Lower leg skin (tissue), 3 donors: ENCODE data around the gene TBC1D32.
"Not testable (repeated sequence)": the region's sequence is repeated elsewhere in the genome, so short reads cannot be mapped to it uniquely, and the experiment has no call there.

Experiments used
- POLR2A ChIP-seq, 2 donors: fragments of 450-650 bp; IDR thresholded peaks; one replicate each; pipeline ENCODE4 v1.6.1; 2016 to 2017; ENCODE audit warnings: antibody characterized with exemption in 2 of 2, mild to moderate bottlenecking in 1 of 2, moderate library complexity in 1 of 2
- TF ChIP-seq, protein P1 (sequence below), 3 donors: fragments of 450-650 bp; IDR thresholded peaks; one replicate each; pipeline ENCODE4 v1.5.1; 2016; ENCODE audit warnings: antibody characterized with exemption in 3 of 3, mild to moderate bottlenecking in 3 of 3, moderate library complexity in 2 of 3

DNA sequence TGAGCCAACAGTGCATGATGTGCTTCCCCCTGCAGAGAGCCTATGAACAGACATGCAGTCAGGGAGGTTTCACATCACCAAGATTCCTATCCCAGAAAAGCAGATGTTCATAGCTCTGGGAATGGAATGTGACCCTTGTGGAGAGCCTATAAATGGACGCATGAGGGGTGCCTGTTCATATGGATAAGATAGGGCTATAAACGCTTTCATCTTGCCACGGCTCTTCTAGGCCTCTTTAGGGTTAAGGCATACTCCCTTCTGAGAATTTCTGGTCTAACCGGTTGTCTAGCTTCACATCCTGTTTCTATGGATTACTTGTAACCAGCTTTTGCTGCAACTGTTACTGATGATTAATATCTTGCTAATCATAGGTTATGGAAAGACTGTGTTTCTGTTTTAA, 285.7 kb downstream of the TBC1D32 start:
- TF ChIP-seq, protein P1, sequence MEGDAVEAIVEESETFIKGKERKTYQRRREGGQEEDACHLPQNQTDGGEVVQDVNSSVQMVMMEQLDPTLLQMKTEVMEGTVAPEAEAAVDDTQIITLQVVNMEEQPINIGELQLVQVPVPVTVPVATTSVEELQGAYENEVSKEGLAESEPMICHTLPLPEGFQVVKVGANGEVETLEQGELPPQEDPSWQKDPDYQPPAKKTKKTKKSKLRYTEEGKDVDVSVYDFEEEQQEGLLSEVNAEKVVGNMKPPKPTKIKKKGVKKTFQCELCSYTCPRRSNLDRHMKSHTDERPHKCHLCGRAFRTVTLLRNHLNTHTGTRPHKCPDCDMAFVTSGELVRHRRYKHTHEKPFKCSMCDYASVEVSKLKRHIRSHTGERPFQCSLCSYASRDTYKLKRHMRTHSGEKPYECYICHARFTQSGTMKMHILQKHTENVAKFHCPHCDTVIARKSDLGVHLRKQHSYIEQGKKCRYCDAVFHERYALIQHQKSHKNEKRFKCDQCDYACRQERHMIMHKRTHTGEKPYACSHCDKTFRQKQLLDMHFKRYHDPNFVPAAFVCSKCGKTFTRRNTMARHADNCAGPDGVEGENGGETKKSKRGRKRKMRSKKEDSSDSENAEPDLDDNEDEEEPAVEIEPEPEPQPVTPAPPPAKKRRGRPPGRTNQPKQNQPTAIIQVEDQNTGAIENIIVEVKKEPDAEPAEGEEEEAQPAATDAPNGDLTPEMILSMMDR (IDR thresholded peaks at IDR 0.05) = not testable (repeated sequence)
- not testable (repeated sequence) for TF ChIP-seq POLR2A (IDR thresholded peaks at IDR 0.05)
